ENCODE measurements around the gene MSH3.
"Not testable (repeated sequence)": the region's sequence is repeated elsewhere in the genome, so short reads cannot be mapped to it uniquely, and the experiment has no call there.

Gene MSH3

DNA sequence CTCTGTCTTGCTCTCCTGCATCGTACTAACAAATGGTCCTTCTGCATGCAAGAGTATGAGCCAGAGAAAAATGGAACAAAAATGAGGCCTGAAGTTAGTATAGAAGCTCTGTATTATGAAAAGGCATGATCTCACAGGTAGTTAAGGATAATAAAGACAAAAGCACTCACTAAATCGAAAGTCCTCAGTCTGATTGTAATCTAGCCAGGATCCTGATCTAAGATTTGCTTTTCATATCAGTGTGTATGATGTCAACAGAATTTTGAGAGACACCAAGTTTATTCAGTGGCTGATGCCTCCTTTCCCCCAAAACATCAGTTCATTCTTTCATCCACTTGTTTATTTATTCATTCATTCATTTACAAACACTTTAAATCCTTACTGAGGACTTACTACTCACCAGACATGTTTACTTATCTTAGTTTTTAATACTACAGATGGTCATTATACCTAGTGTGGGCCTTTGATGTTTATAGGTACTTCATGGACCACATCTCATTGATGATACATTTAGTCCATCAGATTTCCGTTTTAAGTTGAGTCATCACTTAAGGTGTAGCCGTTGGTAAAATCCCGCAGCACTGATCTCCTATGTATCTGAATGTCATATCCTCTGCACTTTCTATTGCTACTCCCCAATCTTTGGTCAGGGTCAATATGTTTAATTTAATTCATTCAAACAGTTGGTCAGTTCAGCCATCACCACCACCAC lies 105.6 kb downstream of the MSH3 start:
- no peak for DNase-seq

DNA sequence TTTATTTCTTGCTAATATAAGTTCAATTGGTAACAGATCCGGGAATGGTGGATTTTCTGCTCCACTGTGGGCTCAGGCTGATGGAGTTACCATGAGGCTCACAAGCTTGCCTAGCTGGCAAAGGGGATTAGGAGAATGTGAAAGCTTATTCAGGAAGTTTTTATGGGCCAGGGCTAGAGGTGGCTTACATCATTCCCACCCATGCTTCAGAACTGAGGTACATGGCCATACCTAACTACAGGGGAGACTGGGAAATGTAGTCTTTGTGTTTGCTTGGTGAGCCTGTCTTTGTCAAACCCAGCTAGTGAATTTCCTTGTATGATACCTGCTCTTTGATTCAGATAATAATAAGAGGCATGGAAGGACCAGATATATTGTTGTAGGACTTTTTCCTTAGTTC lies 106.2 kb downstream of the MSH3 start:
- no peak for DNase-seq

DNA sequence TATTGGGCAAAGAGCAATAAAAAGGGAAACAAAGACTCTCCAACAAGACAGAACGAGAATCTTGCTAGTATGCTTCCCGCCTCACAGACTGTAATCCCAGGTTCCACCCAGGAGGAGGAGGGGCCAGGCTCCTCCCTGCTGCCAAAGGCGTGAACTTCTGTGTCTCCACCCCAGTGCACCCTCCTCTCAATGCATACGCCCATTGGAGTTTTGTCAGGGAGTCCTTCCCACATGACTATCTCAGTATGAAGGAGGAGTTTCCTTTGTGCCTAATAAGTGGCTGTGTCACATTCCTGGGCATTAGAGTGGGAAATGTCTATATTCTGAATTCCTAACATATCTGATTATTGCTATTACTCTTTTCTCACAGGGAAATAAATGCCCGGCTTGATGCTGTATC lies 106.7 kb downstream of the MSH3 start:
- no peak for DNase-seq

DNA sequence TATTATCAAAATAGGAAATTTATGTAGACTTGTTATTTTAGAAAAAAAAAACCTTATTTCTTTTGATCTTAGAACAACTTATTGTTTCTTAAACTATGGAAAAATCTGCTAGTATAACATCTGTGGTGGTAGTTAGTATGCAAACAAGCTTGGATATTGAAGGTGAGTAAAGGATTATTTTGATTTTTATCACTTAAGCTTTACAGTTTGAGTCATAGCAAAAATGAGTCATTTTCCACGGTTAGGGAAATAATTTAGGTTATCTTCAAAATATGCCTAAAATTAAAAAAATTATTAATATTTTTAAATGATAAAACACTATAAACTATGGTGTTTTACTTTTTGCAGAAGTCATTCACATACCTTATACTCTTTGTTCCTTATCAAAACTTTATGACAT lies 107.5 kb downstream of the MSH3 start:
- DNase-seq: no peak

DNA sequence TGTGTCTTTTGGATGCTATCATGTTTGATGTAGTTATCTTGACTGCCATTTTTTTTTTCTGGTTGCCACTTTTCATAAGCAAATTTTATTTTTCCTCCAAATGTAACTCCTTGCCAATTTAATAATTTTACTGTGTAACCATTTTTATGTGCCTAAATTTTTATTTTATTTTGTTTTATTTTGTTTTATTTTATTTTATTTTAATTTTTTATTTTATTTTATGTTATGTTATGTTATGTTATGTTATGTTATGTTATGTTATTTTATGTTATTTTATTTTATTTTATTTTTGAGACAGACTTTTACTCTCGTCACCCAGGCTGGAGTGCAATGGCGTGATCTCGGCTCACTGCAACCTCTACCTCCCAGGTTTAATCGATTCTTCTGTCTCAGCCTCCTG lies 108.1 kb downstream of the MSH3 start:
- DNase-seq: no peak

DNA sequence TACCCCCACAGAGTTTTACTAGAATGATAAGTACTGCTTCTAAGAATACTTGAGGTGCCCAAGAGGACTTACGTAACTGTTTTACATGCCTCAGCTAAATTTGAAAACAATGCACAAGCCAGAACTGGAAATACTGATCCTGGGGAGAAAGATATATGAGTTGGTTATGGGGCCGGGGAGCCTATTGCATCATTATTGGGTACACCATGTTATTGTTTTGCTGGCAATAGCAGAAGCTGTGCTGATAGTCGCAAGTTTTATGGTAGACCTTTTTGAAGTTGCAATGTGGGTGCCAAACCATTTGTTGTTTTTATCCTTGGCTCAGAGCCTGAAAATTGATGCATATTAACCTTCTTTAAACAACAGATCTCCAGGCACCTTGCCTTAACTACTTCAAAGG lies 108.8 kb downstream of the MSH3 start:
- no peak for DNase-seq

DNA sequence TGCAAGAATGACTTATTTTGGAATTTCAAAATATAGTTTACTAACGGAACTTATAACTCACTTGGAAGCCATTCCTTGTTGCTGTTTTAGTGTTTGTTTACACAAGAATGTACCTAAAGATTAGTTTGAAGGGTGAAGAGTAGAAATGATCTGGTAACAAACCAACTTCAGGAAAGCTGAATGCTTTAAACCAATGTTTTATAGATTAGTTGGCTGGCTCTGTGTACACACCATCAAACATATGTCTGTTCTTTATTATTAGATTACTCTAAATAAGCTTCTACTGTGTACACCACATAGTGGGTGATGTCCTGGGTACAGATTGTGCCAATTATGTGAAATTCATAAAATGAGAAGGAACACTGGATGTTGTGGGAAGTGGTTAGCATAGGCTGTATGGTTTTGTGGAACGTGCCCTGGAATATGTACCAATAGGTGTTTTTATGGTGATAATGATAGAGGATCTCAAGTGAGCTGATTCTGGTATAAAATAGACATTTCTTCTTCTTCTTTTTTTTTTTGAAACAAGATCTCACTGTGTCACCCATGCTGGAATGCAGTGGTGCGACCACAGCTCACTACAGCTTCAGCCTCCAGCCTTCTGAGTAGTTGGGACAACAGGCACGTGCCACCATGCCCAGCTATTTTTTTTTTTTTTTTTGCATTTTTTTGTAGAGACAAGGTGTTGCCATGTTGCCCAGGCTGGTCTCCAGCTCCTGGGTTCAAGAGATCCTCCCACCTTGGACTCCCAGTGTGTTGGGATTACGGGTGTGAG lies 109.6 kb downstream of the MSH3 start:
- no peak for DNase-seq

DNA sequence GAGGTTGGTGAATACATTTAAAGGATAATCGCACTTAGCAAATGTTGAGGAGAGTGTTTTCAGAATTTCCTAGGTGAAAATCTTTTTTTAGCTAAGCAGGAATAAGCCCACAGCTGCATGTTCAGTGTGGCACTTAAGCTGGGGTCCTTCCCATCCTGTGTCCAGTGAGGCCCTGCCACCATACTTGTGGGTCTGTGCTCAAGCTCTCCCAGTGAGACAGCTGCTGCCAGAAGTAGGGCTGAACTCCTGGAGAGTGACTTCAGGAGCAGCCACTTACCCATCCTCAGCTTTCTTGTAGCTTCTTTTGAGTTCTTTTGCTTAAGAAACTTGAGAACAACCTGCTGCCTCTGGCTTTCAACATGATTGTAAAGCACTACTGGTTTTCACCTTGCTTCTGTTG lies 110.3 kb downstream of the MSH3 start:
- no peak for DNase-seq

DNA sequence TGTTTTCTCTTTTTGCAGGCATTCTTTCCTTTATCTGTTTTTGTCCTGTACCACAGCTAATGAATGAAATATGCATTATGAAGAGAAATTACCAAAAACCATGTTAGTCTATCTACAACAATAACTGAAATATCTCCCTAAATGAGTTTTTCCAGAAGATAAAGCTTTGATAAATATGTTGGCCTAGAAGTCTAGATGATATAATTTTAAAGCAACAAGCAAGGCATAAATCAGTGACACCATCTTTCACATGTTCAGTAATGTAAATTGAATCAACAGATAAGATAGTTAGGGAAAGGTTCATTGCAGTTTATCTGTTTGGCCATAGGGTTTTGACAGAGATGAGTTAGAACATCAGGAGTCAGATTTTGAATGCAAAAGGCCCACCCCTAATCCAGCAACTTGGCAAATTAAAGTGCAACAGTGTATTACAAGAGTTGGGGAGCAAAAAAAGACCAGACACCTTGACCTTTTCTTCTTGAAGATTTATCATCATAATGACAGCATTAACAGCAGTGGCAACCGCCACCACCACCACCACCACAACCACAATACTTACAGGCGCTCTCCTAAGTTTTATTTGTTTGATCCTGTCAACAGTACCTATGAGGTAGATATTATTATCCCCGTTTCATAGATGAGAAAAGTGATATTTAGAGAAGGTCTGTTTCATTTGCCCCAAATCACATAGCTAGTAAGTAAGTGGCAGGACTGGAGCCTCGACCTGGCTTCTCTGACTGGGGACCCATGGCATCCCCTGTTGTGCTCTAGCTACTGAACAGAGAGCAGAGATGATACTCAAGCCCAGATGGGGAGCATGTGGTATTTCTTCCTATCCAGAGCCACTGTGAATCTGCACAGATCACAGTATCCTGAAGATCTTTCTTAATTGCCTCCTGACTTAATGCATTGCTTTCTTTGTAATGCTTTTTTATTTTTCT lies 123.2 kb downstream of the MSH3 start:
- DNase-seq: no peak

DNA sequence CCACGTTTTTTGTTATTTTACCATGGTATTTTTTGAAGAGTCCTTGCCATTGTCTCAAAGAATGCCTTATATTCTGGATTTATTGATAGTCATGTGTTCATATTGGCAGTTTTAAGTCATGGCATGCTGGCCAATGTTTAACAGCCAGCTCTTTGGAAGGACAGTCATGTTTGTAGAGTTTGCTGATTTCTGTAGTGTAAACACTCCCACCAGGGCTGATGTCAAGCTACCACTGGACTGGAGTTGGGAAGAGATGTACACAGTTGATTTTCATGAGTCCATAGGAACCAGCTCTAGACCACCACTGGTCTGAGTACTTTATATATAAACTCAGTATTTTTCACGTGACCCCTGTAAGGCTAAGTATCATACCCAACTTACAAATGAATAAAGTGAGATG lies 125.6 kb downstream of the MSH3 start:
- no peak for DNase-seq

DNA sequence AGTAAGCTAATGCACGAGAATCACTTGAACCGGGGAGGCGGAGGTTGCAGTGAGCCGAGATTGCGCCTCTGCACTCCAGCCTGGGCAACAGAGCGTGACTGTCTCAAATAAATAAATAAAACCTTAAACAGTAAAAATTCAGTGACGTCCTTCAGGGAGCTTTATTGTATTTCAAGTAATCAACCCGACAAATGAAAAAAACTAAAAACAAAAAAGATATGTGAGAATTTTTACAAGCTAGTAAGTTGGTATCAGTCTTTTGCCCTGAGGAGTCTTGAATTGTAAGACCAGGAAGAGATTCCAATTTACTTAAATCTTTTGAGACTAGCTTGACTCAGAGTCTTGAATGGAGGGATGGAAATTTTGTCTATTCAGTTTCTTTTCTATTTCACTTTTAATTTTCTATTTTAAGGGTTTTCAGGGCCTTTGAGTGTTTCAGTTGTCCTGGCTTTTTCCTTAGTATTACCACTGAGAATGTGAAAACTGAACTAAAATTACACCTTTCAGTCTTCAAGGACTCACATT lies 126.4 kb downstream of the MSH3 start:
- no peak for DNase-seq

DNA sequence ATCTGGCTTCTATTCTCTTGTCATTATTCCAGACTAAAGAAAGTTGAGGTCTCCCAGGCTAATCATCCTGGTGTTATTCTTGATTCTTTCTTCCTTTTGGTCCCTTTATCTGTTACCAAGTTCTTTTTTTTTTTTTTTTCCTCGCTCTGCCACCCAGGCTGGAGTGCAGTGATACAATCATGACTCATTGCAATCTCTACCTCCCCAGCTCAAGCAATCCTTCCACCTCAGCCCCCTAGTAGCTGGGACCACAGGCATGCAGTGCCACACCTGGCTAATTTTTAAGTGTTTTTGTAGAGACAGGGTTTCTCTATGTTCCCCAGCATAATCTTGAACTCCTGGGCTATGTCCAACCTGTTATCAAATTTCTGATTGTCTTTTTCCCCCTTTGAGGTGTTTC lies 126.9 kb downstream of the MSH3 start:
- no peak for DNase-seq

DNA sequence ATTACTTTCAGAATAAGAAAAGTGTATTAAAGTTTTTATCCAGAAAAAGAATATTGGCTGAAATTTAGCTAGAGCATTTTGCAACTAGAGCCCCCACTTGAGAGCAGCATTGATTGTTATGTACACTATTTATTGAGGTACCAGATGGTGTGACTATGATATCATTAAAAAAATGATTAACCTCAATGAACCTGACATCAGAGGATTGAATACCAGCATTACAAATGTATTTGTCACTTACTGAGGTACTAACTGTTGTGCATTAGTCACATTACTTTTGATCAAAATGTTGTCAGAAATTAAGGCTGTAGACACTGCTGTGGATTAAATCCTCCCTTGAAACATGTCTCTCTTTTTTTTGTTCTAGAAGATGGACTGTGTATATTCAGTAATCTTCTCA lies 128.2 kb downstream of the MSH3 start:
- DNase-seq: no peak

DNA sequence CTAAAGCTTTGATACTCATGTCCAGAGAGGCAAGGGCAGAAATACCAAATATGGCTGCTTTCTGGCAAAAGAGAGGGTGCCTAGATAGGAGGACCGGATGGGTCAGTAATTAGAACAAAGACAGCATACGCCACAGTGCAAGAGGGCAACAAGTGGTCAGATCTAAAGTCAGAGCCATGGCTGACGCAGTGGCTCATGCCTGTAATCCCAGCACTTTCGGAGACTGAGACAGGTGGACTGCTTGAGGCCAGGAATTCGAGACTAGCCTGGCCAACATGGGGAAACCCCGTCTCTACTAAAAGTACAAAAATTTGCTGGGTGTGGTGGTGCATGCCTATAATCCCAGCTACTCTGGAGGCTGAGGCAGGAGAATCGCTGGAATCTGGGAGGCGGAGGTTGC lies 129.3 kb downstream of the MSH3 start:
- DNase-seq: not testable (repeated sequence)

DNA sequence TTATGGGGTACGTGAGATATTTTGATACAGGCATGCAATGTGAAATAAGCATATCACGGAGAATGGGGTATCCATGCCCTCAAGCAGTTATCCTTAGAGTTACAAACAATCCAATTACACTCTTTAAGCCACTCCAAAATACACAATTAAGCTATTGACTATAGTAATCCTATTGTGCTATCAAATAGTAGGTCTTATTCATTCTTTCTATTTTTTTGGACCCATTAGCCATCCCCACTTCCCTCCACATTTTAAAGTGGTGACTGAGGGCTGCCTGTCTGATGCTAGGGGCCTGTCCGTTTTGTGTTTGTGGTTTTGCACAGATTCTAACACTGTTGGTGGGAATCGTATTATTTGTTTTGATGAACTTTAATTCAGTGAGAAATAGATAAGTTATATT lies 130.0 kb downstream of the MSH3 start:
- DNase-seq: no peak

DNA sequence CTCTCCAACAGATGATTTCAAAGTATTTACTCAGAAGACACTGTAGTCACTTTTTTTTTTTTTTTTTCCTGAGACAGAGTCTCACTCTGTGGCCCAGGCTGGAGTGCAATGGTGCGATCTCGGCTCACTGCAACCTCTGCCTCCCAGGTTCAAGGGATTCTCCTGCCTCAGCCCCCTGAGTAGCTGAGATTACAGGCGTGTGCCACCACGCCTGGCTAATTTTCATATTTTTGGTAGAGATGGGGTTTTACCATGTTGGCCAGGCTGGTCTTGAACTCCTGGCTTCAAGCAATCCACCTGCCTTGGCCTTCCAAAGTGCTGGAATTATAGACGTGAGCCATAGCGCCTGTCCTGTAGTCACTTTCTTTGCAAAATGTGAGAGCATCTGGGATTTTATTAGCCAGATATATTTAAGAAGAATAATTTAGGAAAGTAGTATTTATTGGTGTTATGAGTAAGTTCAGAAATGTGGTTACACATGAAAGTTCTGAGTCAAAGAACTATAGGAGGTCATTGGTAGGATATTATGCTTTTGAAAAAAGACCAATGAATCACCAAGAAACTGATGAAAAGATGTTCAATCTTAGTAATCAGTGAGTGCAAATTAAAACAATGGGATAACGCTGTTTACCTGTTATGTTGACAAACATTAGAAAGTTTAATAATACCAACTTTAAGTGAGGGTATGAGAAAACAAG lies 135.0 kb downstream of the MSH3 start:
- DNase-seq: not testable (repeated sequence)

DNA sequence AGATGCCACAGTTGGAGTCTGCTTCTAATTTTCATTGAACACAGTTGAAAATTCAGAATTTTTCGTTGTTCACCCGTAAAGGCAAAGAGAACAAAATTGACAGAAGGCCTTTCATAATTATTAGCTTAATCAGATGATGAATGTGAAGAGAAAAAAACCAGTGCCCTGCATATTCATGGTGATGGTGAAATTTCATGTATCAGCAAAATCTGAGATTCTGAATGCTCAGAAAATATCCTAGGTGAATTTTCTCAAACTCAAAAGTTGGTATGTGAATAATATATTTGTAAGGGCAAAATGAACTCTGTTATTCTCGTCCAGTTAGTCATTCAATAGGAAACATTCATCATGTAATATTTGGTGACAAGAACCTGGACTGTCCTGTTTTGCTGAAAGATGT lies 136.2 kb downstream of the MSH3 start:
- no peak for DNase-seq

DNA sequence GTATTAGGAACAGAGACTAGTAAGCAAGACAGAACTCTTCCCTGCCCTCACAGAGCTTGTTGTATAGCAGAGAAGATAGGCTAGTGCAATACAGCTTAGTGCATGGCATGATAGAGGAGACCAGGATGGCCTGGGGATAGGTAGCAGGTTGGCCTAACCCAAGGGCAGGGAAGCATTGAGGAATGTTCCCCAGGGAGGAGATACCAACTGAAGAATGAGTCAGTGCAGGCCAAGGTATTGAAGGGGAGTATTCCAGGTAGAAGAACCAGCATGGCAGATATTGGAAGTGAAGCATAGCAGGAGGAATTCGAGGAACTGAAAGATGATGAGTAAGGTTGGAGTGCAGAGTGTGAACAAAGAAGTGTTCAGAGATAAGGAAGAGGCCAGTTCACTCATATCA lies 138.9 kb downstream of the MSH3 start:
- no peak for DNase-seq

DNA sequence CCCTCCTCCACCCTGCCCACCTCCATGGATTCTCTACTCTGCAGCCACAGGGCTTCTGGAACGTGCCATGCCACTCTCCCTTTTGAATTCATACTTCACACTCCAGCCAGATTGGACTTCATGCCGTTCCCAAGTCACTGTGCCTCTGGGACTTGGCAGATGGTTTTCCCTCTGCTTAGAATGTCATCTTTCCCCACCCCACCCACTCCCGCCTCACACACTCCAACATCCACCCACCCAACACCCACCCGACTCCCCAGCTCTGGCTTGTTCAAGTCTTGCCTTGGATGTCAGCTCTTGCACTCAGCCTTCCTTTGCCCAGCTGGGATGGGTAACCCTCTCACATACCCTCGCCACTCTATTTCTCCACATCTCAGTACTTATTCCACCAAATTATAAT lies 142.4 kb downstream of the MSH3 start:
- no peak for DNase-seq

DNA sequence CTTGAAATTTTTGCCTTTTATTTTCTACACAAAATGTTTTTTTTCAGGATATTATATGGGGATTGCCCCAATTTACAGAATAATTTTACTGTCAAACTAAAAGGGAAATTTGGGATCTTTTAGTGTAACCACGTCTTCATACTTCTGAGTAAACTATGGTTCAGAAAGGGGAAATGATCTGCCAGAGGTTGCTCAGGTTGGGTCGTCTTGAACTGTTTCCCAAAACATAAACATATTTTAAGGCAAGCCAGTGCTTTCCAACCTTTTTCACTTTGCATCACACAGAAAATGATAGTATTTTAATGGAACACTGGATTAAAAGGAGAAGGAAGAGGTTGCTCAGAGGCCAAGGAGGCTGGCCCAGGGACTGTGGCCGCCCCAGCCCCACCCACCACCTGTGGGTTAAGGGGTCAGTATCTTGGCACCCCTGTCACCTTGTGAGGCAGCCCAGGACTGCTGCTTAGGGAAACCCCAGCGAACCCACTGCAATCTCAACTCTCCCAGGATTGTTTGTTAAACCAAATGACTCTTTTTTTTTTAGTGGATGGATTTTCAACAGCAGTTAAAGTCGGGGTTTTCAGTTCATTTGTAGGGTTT lies 143.1 kb downstream of the MSH3 start:
- DNase-seq: no peak

DNA sequence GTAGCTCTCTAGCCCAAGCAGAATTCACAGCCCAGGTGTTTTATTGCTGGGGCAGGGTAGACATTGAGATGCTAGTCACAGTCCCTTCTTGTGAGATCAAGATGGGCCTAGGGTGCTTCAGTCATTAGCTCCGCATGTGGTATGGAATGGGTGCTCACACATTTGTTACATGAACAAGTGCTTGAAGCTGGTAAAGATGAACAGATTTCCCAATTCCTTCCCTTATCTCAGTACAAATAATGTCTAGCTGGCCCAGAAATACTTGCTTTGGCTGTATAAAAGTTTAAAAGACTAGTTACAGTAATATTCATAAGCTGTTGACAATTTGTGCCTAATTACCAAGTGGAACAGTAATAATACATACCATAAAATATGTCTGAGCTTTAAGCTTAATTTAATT lies 143.7 kb downstream of the MSH3 start:
- DNase-seq: no peak

DNA sequence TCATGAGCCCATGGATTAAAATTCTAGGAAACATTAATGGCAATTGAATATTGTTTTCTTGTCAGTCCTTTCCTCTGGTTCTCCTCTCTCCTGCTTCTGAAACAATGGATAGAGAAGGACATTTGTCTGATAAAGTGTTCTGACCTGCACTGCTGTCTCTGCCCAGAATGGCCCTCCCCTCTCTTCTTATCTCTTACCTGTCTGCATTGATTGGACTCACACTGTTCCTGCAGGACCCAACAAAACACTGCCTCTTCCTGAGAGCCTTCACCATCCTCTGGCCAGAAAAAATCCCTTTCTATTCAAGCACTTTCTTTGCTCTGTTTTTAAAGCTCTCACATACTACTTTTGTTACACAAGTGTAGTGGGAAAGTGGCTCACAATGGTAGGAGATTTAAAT lies 144.2 kb downstream of the MSH3 start:
- no peak for DNase-seq

Data from RPMI8226 (cell line).